Panc1 (cell line): ENCODE results near the gene GNAZ.

Experiments
- TCF7L2 ChIP-seq: IDR thresholded peaks from 2 replicates; pipeline ENCODE4 v1.6.1; 2011; ENCODE audit warnings: mild to moderate bottlenecking, low read depth, low read length, inconsistent platforms
- TF ChIP-seq, protein P1 (sequence below): fragments of 450-650 bp; IDR thresholded peaks from 2 replicates; pipeline ENCODE4 v1.5.1; 2017; ENCODE audit warnings: mild to moderate bottlenecking
- TF ChIP-seq, protein P2 (sequence below), 2 experiments: IDR thresholded peaks; 2 replicates each; pipeline ENCODE4 v1.6.1; 2011 to 2012; ENCODE audit warnings: low read depth in 2 of 2, control low read depth in 1 of 2, low read length in 1 of 2, mild to moderate bottlenecking in 1 of 2, moderate library complexity in 1 of 2; ENCODE audit not compliant: insufficient read depth in 1 of 2

DNA sequence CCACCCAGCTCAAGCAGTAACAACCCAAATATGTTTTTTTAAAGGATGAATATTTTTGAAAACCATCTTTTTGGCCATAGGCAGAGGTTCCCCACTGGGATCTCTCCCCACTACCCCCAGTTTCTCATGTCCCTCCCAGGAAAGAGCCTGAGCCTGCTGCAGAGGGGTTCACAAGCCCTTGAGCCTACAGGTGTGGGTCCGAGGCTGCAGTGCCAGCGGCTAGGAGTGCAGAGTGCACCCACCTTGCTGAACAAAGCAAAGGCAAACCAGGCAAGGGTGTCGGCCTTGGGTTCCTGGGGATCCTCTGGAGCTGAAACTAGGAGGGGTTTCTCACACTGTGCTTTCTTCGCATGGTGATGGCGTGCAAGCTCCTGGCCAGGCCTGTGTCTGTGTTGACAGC, 35.0 kb downstream of the GNAZ start:
- TF ChIP-seq, protein P1, sequence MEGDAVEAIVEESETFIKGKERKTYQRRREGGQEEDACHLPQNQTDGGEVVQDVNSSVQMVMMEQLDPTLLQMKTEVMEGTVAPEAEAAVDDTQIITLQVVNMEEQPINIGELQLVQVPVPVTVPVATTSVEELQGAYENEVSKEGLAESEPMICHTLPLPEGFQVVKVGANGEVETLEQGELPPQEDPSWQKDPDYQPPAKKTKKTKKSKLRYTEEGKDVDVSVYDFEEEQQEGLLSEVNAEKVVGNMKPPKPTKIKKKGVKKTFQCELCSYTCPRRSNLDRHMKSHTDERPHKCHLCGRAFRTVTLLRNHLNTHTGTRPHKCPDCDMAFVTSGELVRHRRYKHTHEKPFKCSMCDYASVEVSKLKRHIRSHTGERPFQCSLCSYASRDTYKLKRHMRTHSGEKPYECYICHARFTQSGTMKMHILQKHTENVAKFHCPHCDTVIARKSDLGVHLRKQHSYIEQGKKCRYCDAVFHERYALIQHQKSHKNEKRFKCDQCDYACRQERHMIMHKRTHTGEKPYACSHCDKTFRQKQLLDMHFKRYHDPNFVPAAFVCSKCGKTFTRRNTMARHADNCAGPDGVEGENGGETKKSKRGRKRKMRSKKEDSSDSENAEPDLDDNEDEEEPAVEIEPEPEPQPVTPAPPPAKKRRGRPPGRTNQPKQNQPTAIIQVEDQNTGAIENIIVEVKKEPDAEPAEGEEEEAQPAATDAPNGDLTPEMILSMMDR = no peak
- TF ChIP-seq, protein P2, sequence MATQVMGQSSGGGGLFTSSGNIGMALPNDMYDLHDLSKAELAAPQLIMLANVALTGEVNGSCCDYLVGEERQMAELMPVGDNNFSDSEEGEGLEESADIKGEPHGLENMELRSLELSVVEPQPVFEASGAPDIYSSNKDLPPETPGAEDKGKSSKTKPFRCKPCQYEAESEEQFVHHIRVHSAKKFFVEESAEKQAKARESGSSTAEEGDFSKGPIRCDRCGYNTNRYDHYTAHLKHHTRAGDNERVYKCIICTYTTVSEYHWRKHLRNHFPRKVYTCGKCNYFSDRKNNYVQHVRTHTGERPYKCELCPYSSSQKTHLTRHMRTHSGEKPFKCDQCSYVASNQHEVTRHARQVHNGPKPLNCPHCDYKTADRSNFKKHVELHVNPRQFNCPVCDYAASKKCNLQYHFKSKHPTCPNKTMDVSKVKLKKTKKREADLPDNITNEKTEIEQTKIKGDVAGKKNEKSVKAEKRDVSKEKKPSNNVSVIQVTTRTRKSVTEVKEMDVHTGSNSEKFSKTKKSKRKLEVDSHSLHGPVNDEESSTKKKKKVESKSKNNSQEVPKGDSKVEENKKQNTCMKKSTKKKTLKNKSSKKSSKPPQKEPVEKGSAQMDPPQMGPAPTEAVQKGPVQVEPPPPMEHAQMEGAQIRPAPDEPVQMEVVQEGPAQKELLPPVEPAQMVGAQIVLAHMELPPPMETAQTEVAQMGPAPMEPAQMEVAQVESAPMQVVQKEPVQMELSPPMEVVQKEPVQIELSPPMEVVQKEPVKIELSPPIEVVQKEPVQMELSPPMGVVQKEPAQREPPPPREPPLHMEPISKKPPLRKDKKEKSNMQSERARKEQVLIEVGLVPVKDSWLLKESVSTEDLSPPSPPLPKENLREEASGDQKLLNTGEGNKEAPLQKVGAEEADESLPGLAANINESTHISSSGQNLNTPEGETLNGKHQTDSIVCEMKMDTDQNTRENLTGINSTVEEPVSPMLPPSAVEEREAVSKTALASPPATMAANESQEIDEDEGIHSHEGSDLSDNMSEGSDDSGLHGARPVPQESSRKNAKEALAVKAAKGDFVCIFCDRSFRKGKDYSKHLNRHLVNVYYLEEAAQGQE (IDR thresholded peaks at IDR 0.05; ENCODE audit: insufficient read depth in 1 of 2, low read depth in 2 of 2, low read length in 1 of 2) = no peak
- no peak for TF ChIP-seq TCF7L2
